Measurements from ENCODE around the gene TRAPPC8. TPM values are rescaled to one million over a fixed set of nuclear protein-coding genes. Genes with fewer than 3 reads are reported as not detected.
"Not testable (repeated sequence)": the region's sequence is repeated elsewhere in the genome, so short reads cannot be mapped to it uniquely, and the experiment has no call there.

TRAPPC8 gene
- total and polyA plus RNA-seq, 2 of the 13 experiments (the other 11 are each of a cell fraction or from before 2014, with no cell fraction given), result 34.6 to 50.8 TPM

GRCh38 chr18:31941010-31941809 is 1.7 kb downstream of the TRAPPC8 start:
- POLR2A ChIA-PET, result interaction anchor here (0.6 to 4.3 kb wide), 4 partner anchors 12 to 107 kb away, joined by 3 to 63 read pairs (median 4); no protein-coding TSS in a partner anchor
- FAIRE-seq (no peak), DNase-seq (ENCODE audit: low spot score) (peak; percentile 6), ATAC-seq (no peak)
- Histone ChIP-seq H3K9ac (ENCODE audit: insufficient read depth, low read depth, low read length) (peak overlapping the region; percentile 97), H2AFZ (ENCODE audit: low read length) (no peak overlapping the region), H3K36me3 (replicated peaks in 1 of 2; ENCODE audit: control insufficient read depth in 1 of 2, insufficient read depth in 2 of 2, low read length in 2 of 2) (peaks cover 1 to 5% of the 10 kb centered on the region in 2 experiments; a peak in 2 of 5 replicates), H3K4me2 (ENCODE audit: low read depth, low read length) (peak overlapping the region; percentile 74), H3K27me3 (ENCODE audit: control insufficient read depth in 1 of 2, insufficient read depth in 2 of 2, low read length in 2 of 2) (no peaks in the 10 kb centered on the region; a peak in 1 of 5 replicates), H4K20me1 (ENCODE audit: insufficient read depth, low read length) (no peaks in the 10 kb centered on the region; the same call in 1 of the 2 replicates), H3K9me3 (ENCODE audit: low read length) (no peaks in the 10 kb centered on the region), H3K27ac (ENCODE audit: extremely low read length, insufficient read depth, low read length) (peak overlapping the region; percentile 97), H3K4me1 (ENCODE audit: insufficient read depth, low read length) (peaks cover 48% of the 10 kb centered on the region), H3K4me3 (replicated peaks in 1 of 3; ENCODE audit: insufficient read depth in 1 of 3, low read depth in 2 of 3, low read length in 3 of 3) (peak overlapping the region; percentile 88 to 99 (median 90)), H3K79me2 (ENCODE audit: insufficient read depth, low read length) (peaks cover 55% of the 10 kb centered on the region)
- in situ Hi-C loops (cut with HindIII; ENCODE audit: extremely low pct_ligation_motif_present, low pct_unique_long_range_greater_than_20kb), result no loop called here
- CTCF ChIA-PET (ENCODE audit: low intra/inter-chr PET ratio, low total read pairs), result no interaction called here
- intact Hi-C loops (cut with micrococcal nuclease; ENCODE audit: unreplicated experiment), result loop anchor here (10.0 kb wide), 1 partner anchor 106 kb away; no protein-coding TSS in a partner anchor
- WGBS (ENCODE audit: low lambda C conversion rate), result 78% methylated on average over 24 of the region's 24 CpGs
- TF ChIP-seq ZBTB38 (CRISPR knock-in tag; IDR thresholded peaks at IDR 0.05) (peak; percentile 31; the same call in 1 of the 2 replicates), ZBTB33 (CRISPR knock-in tag; IDR thresholded peaks at IDR 0.05) (peak; percentile 76; the same call in 1 of the 2 replicates), IRF9 (CRISPR knock-in tag; IDR thresholded peaks at IDR 0.05; ENCODE audit: borderline replicate concordance) (no peak)
- no TSS peak for BruUV-seq (replicated peaks)

GRCh38 chr18:31934773-31935172 is 8.2 kb downstream of the TRAPPC8 start:
- CTCF ChIA-PET (ENCODE audit: low intra/inter-chr PET ratio, low total read pairs); in situ Hi-C loops (cut with HindIII; ENCODE audit: extremely low pct_ligation_motif_present, low pct_unique_long_range_greater_than_20kb); H3K4me3 ChIP-seq (replicated peaks in 1 of 3; ENCODE audit: insufficient read depth in 1 of 3, low read depth in 2 of 3, low read length in 3 of 3); H2AFZ ChIP-seq (ENCODE audit: low read length); H4K20me1 ChIP-seq (ENCODE audit: insufficient read depth, low read length); intact Hi-C loops (cut with micrococcal nuclease; ENCODE audit: unreplicated experiment); H3K27ac ChIP-seq (ENCODE audit: extremely low read length, insufficient read depth, low read length); H3K9me3 ChIP-seq (ENCODE audit: low read length); H3K9ac ChIP-seq (ENCODE audit: insufficient read depth, low read depth, low read length); H3K4me2 ChIP-seq (ENCODE audit: low read depth, low read length); H3K27me3 ChIP-seq (ENCODE audit: control insufficient read depth in 1 of 2, insufficient read depth in 2 of 2, low read length in 2 of 2); ATAC-seq; FAIRE-seq; BruUV-seq (replicated peaks); POLR2A ChIA-PET; DNase-seq (ENCODE audit: low spot score): not testable (repeated sequence)
- H3K36me3 ChIP-seq (replicated peaks in 1 of 2; ENCODE audit: control insufficient read depth in 1 of 2, insufficient read depth in 2 of 2, low read length in 2 of 2), result peaks cover 1 to 25% of the 10 kb centered on the region in 2 experiments; a peak in 2 of 5 replicates
- peaks cover 19% of the 10 kb centered on the region for H3K4me1 ChIP-seq (ENCODE audit: insufficient read depth, low read length)
- WGBS (ENCODE audit: low lambda C conversion rate), result 97% methylated on average over 8 of the region's 8 CpGs
- peaks cover 33% of the 10 kb centered on the region for H3K79me2 ChIP-seq (ENCODE audit: insufficient read depth, low read length)
